K562 (cell line): Measurements from ENCODE around the gene COQ7. TPM values are rescaled to one million over a fixed set of nuclear protein-coding genes. Genes with fewer than 3 reads are reported as not detected.

Experiments used
- BMI1 ChIP-seq: fragments of 150-350 bp; IDR thresholded peaks from 2 replicates; pipeline ENCODE4 v1.6.1; 2014; ENCODE audit warnings: low read length
- ERF ChIP-seq: fragments of 450-650 bp; formaldehyde crosslinking; IDR thresholded peaks from 2 replicates; pipeline ENCODE4 v1.4.0; 2020; ENCODE audit warnings: mild to moderate bottlenecking, mixed read lengths
- HDAC8 ChIP-seq: fragments of 450-650 bp; IDR thresholded peaks from 2 replicates; pipeline ENCODE4 v1.6.1; 2016; ENCODE audit warnings: mild to moderate bottlenecking, missing genetic modification characterization, moderate library complexity, missing compliant biosample characterization
- HLTF ChIP-seq: fragments of 450-650 bp; IDR thresholded peaks from 2 replicates; pipeline ENCODE4 v1.6.1; 2016
- L3MBTL2 ChIP-seq: fragments of 450-650 bp; IDR thresholded peaks from 2 replicates; pipeline ENCODE4 v1.6.1; 2016; ENCODE audit warnings: mild to moderate bottlenecking, moderate library complexity
- NFATC3 ChIP-seq: fragments of 450-650 bp; IDR thresholded peaks from 2 replicates; pipeline ENCODE4 v1.6.1; 2017; ENCODE audit warnings: mild to moderate bottlenecking
- NR1H2 ChIP-seq: sonication (generic); formaldehyde crosslinking; IDR thresholded peaks from 2 replicates; pipeline ENCODE4 v1.4.0; 2020; ENCODE audit warnings: mild to moderate bottlenecking, missing genetic modification reagents
- NR2F6 ChIP-seq: fragments of 450-650 bp; formaldehyde crosslinking; IDR thresholded peaks from 2 replicates; pipeline ENCODE4 v1.4.0; 2020; ENCODE audit warnings: mild to moderate bottlenecking
- PCBP2 ChIP-seq: fragments of 200-400 bp; formaldehyde crosslinking; IDR thresholded peaks from 2 replicates; pipeline ENCODE4 v1.6.1; 2018; ENCODE audit warnings: low read length, low read depth, mild to moderate bottlenecking, moderate library complexity; ENCODE audit not compliant: poor library complexity, severe bottlenecking
- PHB ChIP-seq: fragments of 250-450 bp; sonication (Bioruptor Pico); IDR thresholded peaks from 2 replicates; pipeline ENCODE4 v1.5.0; 2021
- PHF20 ChIP-seq: fragments of 450-650 bp; IDR thresholded peaks from 2 replicates; pipeline ENCODE4 v1.6.1; 2018; ENCODE audit not compliant: partially characterized antibody
- POLR2H ChIP-seq: IDR thresholded peaks from 2 replicates; pipeline ENCODE4 v1.6.1; 2016; ENCODE audit warnings: missing genetic modification characterization, low read depth, mild to moderate bottlenecking, control low read depth, missing compliant biosample characterization, moderate library complexity
- PPARD ChIP-seq: fragments of 250-450 bp; sonication (Bioruptor Pico); IDR thresholded peaks from 2 replicates; pipeline ENCODE4 v1.8.0; 2022; ENCODE audit warnings: inconsistent platforms, mild to moderate bottlenecking, moderate library complexity
- PTBP1 ChIP-seq: fragments of 200-400 bp; formaldehyde crosslinking; IDR thresholded peaks from 2 replicates; pipeline ENCODE4 v1.6.1; 2017; ENCODE audit warnings: low read depth, low read length
- RBM17 ChIP-seq: fragments of 200-400 bp; formaldehyde crosslinking; IDR thresholded peaks from 2 replicates; pipeline ENCODE4 v1.6.1; 2017; ENCODE audit warnings: low read depth, mild to moderate bottlenecking, low read length, borderline replicate concordance
- TCF3 ChIP-seq: sonication (generic); formaldehyde crosslinking; IDR thresholded peaks from 2 replicates; pipeline ENCODE4 v1.4.0; 2020; ENCODE audit warnings: mild to moderate bottlenecking, missing genetic modification reagents
- ZC3H8 ChIP-seq: fragments of 450-650 bp; IDR thresholded peaks from 2 replicates; pipeline ENCODE4 v1.6.1; 2017
- ZNF184 ChIP-seq: sonication (generic); formaldehyde crosslinking; IDR thresholded peaks from 2 replicates; pipeline ENCODE4 v1.5.0; 2020; ENCODE audit warnings: missing genetic modification reagents
- ZNF23 ChIP-seq: fragments of 250-450 bp; sonication (Bioruptor Pico); IDR thresholded peaks from 2 replicates; pipeline ENCODE4 v1.4.0; 2020; ENCODE audit warnings: mild to moderate bottlenecking
- ZNF274 ChIP-seq: IDR thresholded peaks from 2 replicates; pipeline ENCODE4 v1.6.1; 2011; ENCODE audit warnings: low read depth, mild to moderate bottlenecking, low read length, moderate library complexity, borderline replicate concordance
- polyA plus RNA-seq, 8 experiments: library from polyadenylated mRNA; depleted of rRNA in 4 of 8; stranded (reverse) in 5 of 8; unstranded in 3 of 8; fragments of >200 nt; fragmentation: Nextera tagmentation in 2 of 8; fragmentation: Illumina TruSeq in 1 of 8; extraction: Ambion mirVana in 2 of 8; extraction: Trizol in 1 of 8; gene quantifications; 2 replicates each; pipeline versions ENCODE4 v1.2.1 to v1.2.3, GENCODE V29; 2011 to 2014; ENCODE audit warnings: inconsistent platforms in 1 of 8, missing spikeins in 1 of 8
- total RNA-seq, 7 experiments: library from RNA; depleted of rRNA in 6 of 7; stranded (reverse); fragments of >200 nt in 6 of 7; fragmentation: Illumina TruSeq in 2 of 7; extraction: Trizol in 2 of 7; gene quantifications; 2 replicates each; pipeline versions ENCODE4 v1.2.1 to v1.2.3, GENCODE V29; 2011 to 2021; ENCODE audit warnings: low replicate concordance in 1 of 7
- TF ChIP-seq, protein P1 (sequence below): conservative IDR thresholded peaks from 2 replicates; pipeline ENCODE4 v1.6.1; 2011; ENCODE audit warnings: low read depth, mild to moderate bottlenecking, low read length; ENCODE audit not compliant: control insufficient read depth
- TF ChIP-seq, protein P2 (sequence below): fragments of 450-650 bp; formaldehyde crosslinking; IDR thresholded peaks from 2 replicates; pipeline ENCODE4 v1.4.0; 2020; ENCODE audit warnings: mild to moderate bottlenecking, moderate library complexity
- TF ChIP-seq, protein P3 (sequence below), 2 experiments: fragments of 450-650 bp in 1 of 2; IDR thresholded peaks; 2 replicates each; pipeline ENCODE4 v1.6.1; 2011 to 2017; ENCODE audit warnings: low read depth in 2 of 2, antibody characterized with exemption in 1 of 2, borderline replicate concordance in 1 of 2, low read length in 1 of 2, mild to moderate bottlenecking in 1 of 2, mixed read lengths in 1 of 2; ENCODE audit not compliant: control insufficient read depth in 1 of 2

The COQ7 gene
- total and polyA plus RNA-seq, 9 of the 15 experiments (the other 6 are each of a cell fraction or from before 2014, with no cell fraction given): 2.3 to 26.1 (median 15.2) TPM

DNA sequence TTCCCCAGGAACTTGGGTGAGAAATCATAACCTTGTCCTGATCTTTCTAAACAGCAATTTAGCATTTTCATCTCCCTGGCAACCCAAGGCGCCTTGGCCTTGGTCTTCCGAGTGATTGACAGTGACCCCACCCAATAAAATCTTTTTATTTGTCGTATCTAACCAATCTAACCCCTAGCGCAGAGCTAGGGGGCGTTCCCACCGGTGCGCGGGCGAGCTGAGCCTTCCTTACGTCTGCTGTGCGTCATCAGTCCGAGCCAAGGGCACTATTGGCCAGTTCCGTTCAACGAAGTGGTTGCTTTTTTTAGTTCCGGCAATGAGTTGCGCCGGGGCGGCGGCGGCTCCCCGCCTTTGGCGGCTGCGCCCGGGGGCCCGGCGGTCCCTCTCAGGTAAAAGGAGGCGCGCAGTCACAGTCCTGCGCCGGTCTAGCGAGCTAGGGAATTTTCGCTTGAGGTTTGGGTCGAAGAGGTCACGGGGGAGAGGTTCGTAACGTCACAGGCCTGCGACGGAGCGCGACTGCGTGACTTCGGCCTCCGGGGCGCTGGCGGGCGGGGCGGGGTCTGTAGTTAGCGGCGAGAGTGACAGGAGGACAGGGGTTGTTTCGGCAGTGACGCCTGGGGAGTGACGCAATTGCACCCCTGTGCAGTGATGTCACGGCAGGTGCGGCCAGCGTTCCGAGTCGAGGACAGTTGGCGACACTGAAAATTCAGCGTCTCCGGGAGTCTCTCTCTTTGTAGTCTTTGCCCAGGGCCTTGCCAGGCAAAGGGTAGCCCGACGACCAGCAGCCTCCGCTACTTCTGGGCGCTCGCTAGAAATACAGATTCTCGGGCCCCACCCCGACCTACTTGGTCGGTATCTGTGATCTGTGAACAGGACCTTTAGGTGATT lies at the start of gene COQ7 (continued):
- TF ChIP-seq, protein P1, sequence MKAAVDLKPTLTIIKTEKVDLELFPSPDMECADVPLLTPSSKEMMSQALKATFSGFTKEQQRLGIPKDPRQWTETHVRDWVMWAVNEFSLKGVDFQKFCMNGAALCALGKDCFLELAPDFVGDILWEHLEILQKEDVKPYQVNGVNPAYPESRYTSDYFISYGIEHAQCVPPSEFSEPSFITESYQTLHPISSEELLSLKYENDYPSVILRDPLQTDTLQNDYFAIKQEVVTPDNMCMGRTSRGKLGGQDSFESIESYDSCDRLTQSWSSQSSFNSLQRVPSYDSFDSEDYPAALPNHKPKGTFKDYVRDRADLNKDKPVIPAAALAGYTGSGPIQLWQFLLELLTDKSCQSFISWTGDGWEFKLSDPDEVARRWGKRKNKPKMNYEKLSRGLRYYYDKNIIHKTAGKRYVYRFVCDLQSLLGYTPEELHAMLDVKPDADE: no peak
- TF ChIP-seq PPARD (CRISPR knock-in tag) (no peak), HDAC8 (no peak), ZNF184 (CRISPR knock-in tag) (no peak), PCBP2 (no peak), ERF (CRISPR knock-in tag) (peak; percentile 45; the same call in 1 of the 2 replicates), BMI1 (peak; percentile 74), ZNF23 (no peak), NR1H2 (CRISPR knock-in tag) (no peak), ZC3H8 (no peak), PHF20 (peak; percentile 97), L3MBTL2 (peak; percentile 74), POLR2H (tag) (peak; percentile 49; the same call in 1 of the 2 replicates), PHB (CRISPR knock-in tag) (no peak), NFATC3 (no peak), RBM17 (no peak), ZNF274 (no peak), HLTF (no peak), NR2F6 (CRISPR knock-in tag) (no peak), PTBP1 (no peak), TCF3 (no peak; the same call in 1 of the 2 replicates)
- TF ChIP-seq, protein P2, sequence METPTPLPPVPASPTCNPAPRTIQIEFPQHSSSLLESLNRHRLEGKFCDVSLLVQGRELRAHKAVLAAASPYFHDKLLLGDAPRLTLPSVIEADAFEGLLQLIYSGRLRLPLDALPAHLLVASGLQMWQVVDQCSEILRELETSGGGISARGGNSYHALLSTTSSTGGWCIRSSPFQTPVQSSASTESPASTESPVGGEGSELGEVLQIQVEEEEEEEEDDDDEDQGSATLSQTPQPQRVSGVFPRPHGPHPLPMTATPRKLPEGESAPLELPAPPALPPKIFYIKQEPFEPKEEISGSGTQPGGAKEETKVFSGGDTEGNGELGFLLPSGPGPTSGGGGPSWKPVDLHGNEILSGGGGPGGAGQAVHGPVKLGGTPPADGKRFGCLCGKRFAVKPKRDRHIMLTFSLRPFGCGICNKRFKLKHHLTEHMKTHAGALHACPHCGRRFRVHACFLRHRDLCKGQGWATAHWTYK (CRISPR knock-in tag): no peak
- TF ChIP-seq, protein P3, sequence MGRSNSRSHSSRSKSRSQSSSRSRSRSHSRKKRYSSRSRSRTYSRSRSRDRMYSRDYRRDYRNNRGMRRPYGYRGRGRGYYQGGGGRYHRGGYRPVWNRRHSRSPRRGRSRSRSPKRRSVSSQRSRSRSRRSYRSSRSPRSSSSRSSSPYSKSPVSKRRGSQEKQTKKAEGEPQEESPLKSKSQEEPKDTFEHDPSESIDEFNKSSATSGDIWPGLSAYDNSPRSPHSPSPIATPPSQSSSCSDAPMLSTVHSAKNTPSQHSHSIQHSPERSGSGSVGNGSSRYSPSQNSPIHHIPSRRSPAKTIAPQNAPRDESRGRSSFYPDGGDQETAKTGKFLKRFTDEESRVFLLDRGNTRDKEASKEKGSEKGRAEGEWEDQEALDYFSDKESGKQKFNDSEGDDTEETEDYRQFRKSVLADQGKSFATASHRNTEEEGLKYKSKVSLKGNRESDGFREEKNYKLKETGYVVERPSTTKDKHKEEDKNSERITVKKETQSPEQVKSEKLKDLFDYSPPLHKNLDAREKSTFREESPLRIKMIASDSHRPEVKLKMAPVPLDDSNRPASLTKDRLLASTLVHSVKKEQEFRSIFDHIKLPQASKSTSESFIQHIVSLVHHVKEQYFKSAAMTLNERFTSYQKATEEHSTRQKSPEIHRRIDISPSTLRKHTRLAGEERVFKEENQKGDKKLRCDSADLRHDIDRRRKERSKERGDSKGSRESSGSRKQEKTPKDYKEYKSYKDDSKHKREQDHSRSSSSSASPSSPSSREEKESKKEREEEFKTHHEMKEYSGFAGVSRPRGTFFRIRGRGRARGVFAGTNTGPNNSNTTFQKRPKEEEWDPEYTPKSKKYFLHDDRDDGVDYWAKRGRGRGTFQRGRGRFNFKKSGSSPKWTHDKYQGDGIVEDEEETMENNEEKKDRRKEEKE (IDR thresholded peaks at IDR 0.05; ENCODE audit: borderline replicate concordance in 1 of 2, control insufficient read depth in 1 of 2, low read depth in 2 of 2, low read length in 1 of 2): no peak
